Measurements from ENCODE around the gene WWOX.

Gene WWOX

GRCh38 chr16:78436023-78436422, 336.6 kb downstream of the WWOX start:
- no peak for ATAC-seq
- no peak for TF ChIP-seq OSR1 (CRISPR knock-in tag; IDR thresholded peaks at IDR 0.05)
- no peak for TF ChIP-seq PATZ1 (CRISPR knock-in tag; IDR thresholded peaks at IDR 0.05; ENCODE audit: borderline replicate concordance)
- TF ChIP-seq PPARA (CRISPR knock-in tag; IDR thresholded peaks at IDR 0.05; ENCODE audit: borderline replicate concordance): no peak
- TF ChIP-seq ARNTL (CRISPR knock-in tag; IDR thresholded peaks at IDR 0.05; ENCODE audit: borderline replicate concordance, low read depth): no peak
- no peak for TF ChIP-seq GLIS3 (CRISPR knock-in tag; IDR thresholded peaks at IDR 0.05)
- TF ChIP-seq ZNF565 (CRISPR knock-in tag; conservative IDR thresholded peaks at IDR 0.05; ENCODE audit: low read depth): no peak
- TF ChIP-seq TOX (CRISPR knock-in tag; IDR thresholded peaks at IDR 0.05; ENCODE audit: borderline replicate concordance): no peak
- TF ChIP-seq ZFP3 (CRISPR knock-in tag; IDR thresholded peaks at IDR 0.05): no peak
- TF ChIP-seq ISL1 (CRISPR knock-in tag; IDR thresholded peaks at IDR 0.05): no peak
- TF ChIP-seq ESRRG (CRISPR knock-in tag; IDR thresholded peaks at IDR 0.05): no peak
- no peak for TF ChIP-seq POU6F1 (CRISPR knock-in tag; IDR thresholded peaks at IDR 0.05; ENCODE audit: borderline replicate concordance, low read depth)
- TF ChIP-seq ZNF70 (CRISPR knock-in tag; IDR thresholded peaks at IDR 0.05): no peak
- TF ChIP-seq CSRNP3 (CRISPR knock-in tag; IDR thresholded peaks at IDR 0.05): no peak
- no peak for TF ChIP-seq BACH2 (CRISPR knock-in tag; IDR thresholded peaks at IDR 0.05; ENCODE audit: borderline replicate concordance)
- no peak for TF ChIP-seq ZC3H10 (CRISPR knock-in tag; IDR thresholded peaks at IDR 0.05)
- no peak for TF ChIP-seq ZFP30 (CRISPR knock-in tag; IDR thresholded peaks at IDR 0.05)
- no peak for TF ChIP-seq TCF4 (CRISPR knock-in tag; IDR thresholded peaks at IDR 0.05; ENCODE audit: borderline replicate concordance)
- no peak for TF ChIP-seq CSDC2 (CRISPR knock-in tag; IDR thresholded peaks at IDR 0.05)

GRCh38 chr16:78436846-78437245, 337.4 kb downstream of the WWOX start:
- no peak for ATAC-seq
- TF ChIP-seq PPARA (CRISPR knock-in tag; IDR thresholded peaks at IDR 0.05; ENCODE audit: borderline replicate concordance) (no peak), ISL1 (CRISPR knock-in tag; IDR thresholded peaks at IDR 0.05) (no peak), BACH2 (CRISPR knock-in tag; IDR thresholded peaks at IDR 0.05; ENCODE audit: borderline replicate concordance) (no peak), CSRNP3 (CRISPR knock-in tag; IDR thresholded peaks at IDR 0.05) (no peak), ZC3H10 (CRISPR knock-in tag; IDR thresholded peaks at IDR 0.05) (no peak), CSDC2 (CRISPR knock-in tag; IDR thresholded peaks at IDR 0.05) (no peak), ZFP30 (CRISPR knock-in tag; IDR thresholded peaks at IDR 0.05) (no peak), ARNTL (CRISPR knock-in tag; IDR thresholded peaks at IDR 0.05; ENCODE audit: borderline replicate concordance, low read depth) (no peak), TOX (CRISPR knock-in tag; IDR thresholded peaks at IDR 0.05; ENCODE audit: borderline replicate concordance) (no peak), PATZ1 (CRISPR knock-in tag; IDR thresholded peaks at IDR 0.05; ENCODE audit: borderline replicate concordance) (no peak), SNAI2 (CRISPR knock-in tag; IDR thresholded peaks at IDR 0.05) (no peak), ZFP3 (CRISPR knock-in tag; IDR thresholded peaks at IDR 0.05) (no peak), POU6F1 (CRISPR knock-in tag; IDR thresholded peaks at IDR 0.05; ENCODE audit: borderline replicate concordance, low read depth) (no peak), ZNF70 (CRISPR knock-in tag; IDR thresholded peaks at IDR 0.05) (no peak), TCF4 (CRISPR knock-in tag; IDR thresholded peaks at IDR 0.05; ENCODE audit: borderline replicate concordance) (no peak), GLIS3 (CRISPR knock-in tag; IDR thresholded peaks at IDR 0.05) (no peak), OSR1 (CRISPR knock-in tag; IDR thresholded peaks at IDR 0.05) (no peak)

Measured in SK-N-SH treated with all-trans-retinoic acid at 6 μM for 48 hours (cell line).